Measurements from ENCODE around the gene COL8A1. TPM values are rescaled to one million over a fixed set of nuclear protein-coding genes. Genes with fewer than 3 reads are reported as not detected.

Gene COL8A1
- total and polyA plus RNA-seq, 11 donors, result 4.9 to 39.2 (median 21.1) TPM

DNA sequence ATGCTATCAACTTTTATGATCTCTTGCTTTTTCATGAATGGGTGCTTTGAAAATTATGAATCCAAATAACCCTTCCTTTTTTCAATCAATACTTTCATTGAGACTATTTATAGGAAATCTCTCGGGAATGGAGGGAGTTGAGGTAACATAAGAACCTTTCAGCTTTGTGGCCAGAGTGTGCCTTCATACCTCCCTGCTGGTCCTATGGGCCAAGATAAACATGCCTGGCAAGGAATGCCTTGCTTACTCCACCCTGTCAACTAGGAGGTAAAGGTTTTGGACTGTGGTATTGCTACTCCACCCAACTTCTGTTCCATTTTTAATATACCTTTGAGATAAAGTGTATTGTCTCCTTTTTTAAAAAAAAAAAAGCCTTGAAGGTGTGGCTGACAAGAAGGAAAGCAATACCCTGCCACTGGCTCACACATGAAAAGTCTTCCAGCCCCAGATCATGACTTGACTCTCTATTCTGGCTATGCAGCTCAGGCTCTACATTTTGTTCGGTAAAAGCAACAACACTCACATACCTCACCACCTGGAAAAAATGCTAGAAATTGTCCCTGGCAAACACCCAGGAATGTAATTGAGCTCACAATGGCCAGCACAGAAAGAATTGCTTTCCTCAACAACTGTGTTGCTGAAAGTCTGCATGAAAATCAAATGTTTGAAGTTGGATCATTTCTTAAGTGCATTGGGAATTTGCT, 35.8 kb downstream of the COL8A1 start:
- no peaks in the 10 kb centered on the region for H3K9me3 ChIP-seq
- H3K4me1 ChIP-seq, result peaks cover 0 to 38% (median 0%) of the 10 kb centered on the region in 12 donors
- ATAC-seq, result peak in 3 of 4 donors; percentile 12 to 57 (median 51)
- intact Hi-C loops (cut with DNase I), result no loop called here
- no peak overlapping the region for H3K4me3 ChIP-seq
- H3K36me3 ChIP-seq, result no peaks in the 10 kb centered on the region
- peak overlapping the region in 6 of 12 donors; percentile 9 to 40 (median 20) for H3K27ac ChIP-seq
- TF ChIP-seq POLR2A (IDR thresholded peaks at IDR 0.05) (no peak), CTCF (IDR thresholded peaks at IDR 0.05) (no peak)
- no peaks in the 10 kb centered on the region for H3K27me3 ChIP-seq
- DNase-seq, result no peak
- WGBS, 4 donors, result 44 to 62% (median 55%) methylated on average over 2 of the region's 2 CpGs

DNA sequence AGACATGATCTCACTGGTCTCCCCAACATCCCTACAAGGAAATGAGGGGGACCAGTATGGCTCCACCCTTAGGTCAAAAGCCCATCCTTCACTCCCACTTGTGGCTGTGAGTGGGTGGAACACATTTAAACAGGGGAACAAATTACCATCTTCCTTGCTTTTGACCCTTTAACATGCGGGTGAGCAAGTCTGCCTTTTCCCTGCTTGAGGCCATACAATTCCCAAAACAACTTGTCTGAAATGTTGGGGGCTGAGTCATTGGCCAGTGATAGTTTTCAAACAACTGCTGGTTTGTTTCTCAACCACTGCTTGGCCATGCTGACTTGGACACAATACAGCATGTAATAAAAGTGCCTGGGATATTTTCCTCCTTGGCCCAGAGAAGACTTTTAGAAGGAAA, 39.6 kb downstream of the COL8A1 start:
- 70 to 82% (median 75%) methylated on average over 1 of the region's 1 CpG for WGBS, 4 donors
- intact Hi-C loops (cut with DNase I), result no loop called here
- Histone ChIP-seq H3K27ac (peak overlapping the region in 11 of 12 donors; percentile 4 to 80 (median 61)), H3K36me3 (no peaks in the 10 kb centered on the region), H3K9me3 (no peaks in the 10 kb centered on the region), H3K27me3 (no peaks in the 10 kb centered on the region), H3K4me3 (no peak overlapping the region), H3K4me1 (peaks cover 0 to 38% (median 0%) of the 10 kb centered on the region in 12 donors)
- ATAC-seq (peak; percentile 68 to 92 (median 87)), DNase-seq (peak in 4 of 5 donors; percentile 26 to 59 (median 38))
- TF ChIP-seq CTCF (IDR thresholded peaks at IDR 0.05), result no peak
- no peak for TF ChIP-seq POLR2A (IDR thresholded peaks at IDR 0.05)

- Histone ChIP-seq H3K27ac (peak overlapping the region in 8 of 12 donors; percentile 5 to 80 (median 63)), H3K4me1 (peaks cover 0 to 34% (median 0%) of the 10 kb centered on the region in 12 donors), H3K9me3 (no peaks in the 10 kb centered on the region), H3K36me3 (no peaks in the 10 kb centered on the region), H3K4me3 (no peak overlapping the region), H3K27me3 (no peaks in the 10 kb centered on the region)
- no peak for TF ChIP-seq POLR2A (IDR thresholded peaks at IDR 0.05)
- TF ChIP-seq CTCF (IDR thresholded peaks at IDR 0.05), result no peak
- 69 to 77% (median 76%) methylated on average over 2 of the region's 2 CpGs for WGBS, 4 donors
- DNase-seq (no peak), ATAC-seq (peak in 2 of 4 donors; percentile 16 to 18)
- intact Hi-C loops (cut with DNase I), result no loop called here
Measured at GRCh38 chr3:99678896-99679295, 40.5 kb downstream of the COL8A1 start.

DNA sequence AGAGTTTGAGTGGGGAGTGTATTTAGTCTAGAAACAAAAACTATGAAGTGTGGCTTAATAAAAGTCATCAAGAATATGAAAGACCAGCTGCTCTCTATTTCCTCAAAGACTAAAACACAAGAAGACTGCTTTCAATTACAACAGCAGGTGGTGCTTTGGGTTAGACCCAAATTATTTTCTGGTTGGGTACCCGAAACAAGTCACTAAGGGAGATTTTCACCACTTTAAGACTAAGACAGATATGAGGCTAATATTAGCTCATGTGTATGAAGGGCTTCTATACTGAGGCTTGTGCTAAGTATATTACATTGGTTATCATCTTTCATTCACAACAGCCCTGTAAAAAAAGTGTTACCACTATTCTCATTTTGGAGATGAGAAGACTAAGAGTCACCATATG, 43.1 kb downstream of the COL8A1 start:
- H3K4me1 ChIP-seq, result peaks cover 0 to 20% (median 2%) of the 10 kb centered on the region in 12 donors
- no peaks in the 10 kb centered on the region for H3K9me3 ChIP-seq
- H3K36me3 ChIP-seq, result no peaks in the 10 kb centered on the region
- no peak overlapping the region for H3K4me3 ChIP-seq
- no peak for TF ChIP-seq CTCF (IDR thresholded peaks at IDR 0.05)
- TF ChIP-seq POLR2A (IDR thresholded peaks at IDR 0.05), result no peak
- intact Hi-C loops (cut with DNase I), result loop anchor here in 3 of 10 donors (10.0 kb wide), 2 partner anchors 177 to 187 kb away; no protein-coding TSS in a partner anchor
- H3K27ac ChIP-seq, result peak overlapping the region in 3 of 12 donors; percentile 8 to 62 (median 56)
- H3K27me3 ChIP-seq, result no peaks in the 10 kb centered on the region
- DNase-seq (no peak), ATAC-seq (peak in 1 of 4 donors; percentile 8)
- WGBS, 4 donors, result 29 to 37% (median 35%) methylated on average over 1 of the region's 1 CpG
